Esophagus muscularis mucosa (tissue), 4 donors: ENCODE data around the gene TMEM131L. TPM values are rescaled to one million over a fixed set of nuclear protein-coding genes. Genes with fewer than 3 reads are reported as not detected.
A peak's percentile ranks its signal among the peaks of the same experiment; 100 is the strongest.

Source experiments
- DNase-seq: peaks from one replicate; pipeline ENCODE4 v3.0.0-alpha.2; 2017; ENCODE audit errors: extremely low spot score
- H3K27ac ChIP-seq, 4 donors: fragments of 200-600 bp; sonication (generic); replicated peaks in 1 of 4; 1 replicate in 3 of 4; 2 replicates in 1 of 4; pipeline ENCODE4 v1.5.1; 2016 to 2019; ENCODE audit warnings: mild to moderate bottlenecking in 1 of 4
- H3K27me3 ChIP-seq, 4 donors: fragments of 200-600 bp; sonication (generic); one replicate each; pipeline versions ENCODE4 v1.5.1 to v1.6.0; 2016 to 2019
- H3K36me3 ChIP-seq, 4 donors: fragments of 200-600 bp; sonication (generic); one replicate each; pipeline ENCODE4 v1.5.1; 2016 to 2019
- H3K4me1 ChIP-seq, 4 donors: fragments of 200-600 bp; sonication (generic); one replicate each; pipeline ENCODE4 v1.5.1; 2016 to 2019
- H3K4me3 ChIP-seq, 4 donors: fragments of 200-600 bp; sonication (generic); 1 replicate in 2 of 4; 2 replicates in 2 of 4; pipeline ENCODE4 v1.5.1; 2016 to 2019; ENCODE audit warnings: mild to moderate bottlenecking in 4 of 4, moderate library complexity in 1 of 4
- H3K9me3 ChIP-seq, 4 donors: fragments of 200-600 bp; sonication (generic); 1 replicate in 3 of 4; 2 replicates in 1 of 4; pipeline ENCODE4 v1.5.1; 2016 to 2019
- CTCF ChIP-seq, 3 experiments: fragments of 200-600 bp in 2 of 3; fragments of 450-650 bp in 1 of 3; sonication (generic) in 2 of 3; IDR thresholded peaks; one replicate each; pipeline ENCODE4 v1.5.1; 2017 to 2019; ENCODE audit warnings: antibody characterized with exemption in 3 of 3, mild to moderate bottlenecking in 2 of 3, moderate library complexity in 1 of 3
- EP300 ChIP-seq: sonication (generic); formaldehyde crosslinking; IDR thresholded peaks from one replicate; pipeline ENCODE4 v1.6.1; 2017; ENCODE audit warnings: antibody characterized with exemption
- POLR2A ChIP-seq: fragments of 450-650 bp; IDR thresholded peaks from one replicate; pipeline ENCODE4 v1.6.1; 2017; ENCODE audit warnings: antibody characterized with exemption, moderate library complexity, mild to moderate bottlenecking, low read depth
- POLR2AphosphoS5 ChIP-seq, 2 donors: sonication (generic); formaldehyde crosslinking; IDR thresholded peaks; one replicate each; pipeline ENCODE4 v1.6.1; 2017; ENCODE audit warnings: antibody characterized with exemption in 2 of 2
- WGBS: methylation state at CpG from one replicate; pipeline ENCODE4 v1.1.5; 2018; 5-methylcytosine and 5-hydroxymethylcytosine counted together
- intact Hi-C: fragments of 100-400 bp; cut with DNase I; formaldehyde crosslinking; loops from one replicate; pipeline ENCODE4 v1.15.1; 2023
- total RNA-seq, 4 donors: library from RNA; depleted of rRNA; stranded (reverse); fragments of >200 nt; gene quantifications; one replicate each; pipeline versions ENCODE4 v1.1.0 to v1.2.1, GENCODE V29; 2016

The TMEM131L gene
- total RNA-seq, 4 donors from 2014 or later, result 10.3 to 16.3 (median 12.1) TPM

- Histone ChIP-seq H3K27me3 (no peaks in the 10 kb centered on the region), H3K4me1 (peaks cover 32 to 61% (median 43%) of the 10 kb centered on the region in 4 donors), H3K36me3 (no peaks in the 10 kb centered on the region), H3K9me3 (no peaks in the 10 kb centered on the region), H3K4me3 (no peak overlapping the region), H3K27ac (no peak overlapping the region)
- WGBS, result 72% methylated on average over 9 of the region's 9 CpGs
- TF ChIP-seq EP300, result no peak
- no peak for TF ChIP-seq POLR2A
- no peak for TF ChIP-seq CTCF (IDR thresholded peaks at IDR 0.05)
- no peak for TF ChIP-seq POLR2AphosphoS5 (IDR thresholded peaks at IDR 0.05)
- no peak for DNase-seq
- intact Hi-C loops, result no loop called here
Measured at GRCh38 chr4:153495480-153496193, 29.5 kb downstream of the TMEM131L start.

- Histone ChIP-seq H3K36me3 (no peaks in the 10 kb centered on the region), H3K4me1 (peaks cover 33 to 63% (median 45%) of the 10 kb centered on the region in 4 donors), H3K27me3 (no peaks in the 10 kb centered on the region), H3K9me3 (no peaks in the 10 kb centered on the region), H3K27ac (peak overlapping the region in 3 of 4 donors; percentile 44 to 79 (median 77)), H3K4me3 (peak overlapping the region in 1 of 4 donors; percentile 14)
- WGBS, result 59% methylated on average over 3 of the region's 4 CpGs
- DNase-seq, result no peak
- intact Hi-C loops, result no loop called here
- no peak for TF ChIP-seq EP300
- no peak for TF ChIP-seq CTCF (IDR thresholded peaks at IDR 0.05)
- TF ChIP-seq POLR2A, result no peak
- TF ChIP-seq POLR2AphosphoS5 (IDR thresholded peaks at IDR 0.05), result no peak
Measured at GRCh38 chr4:153497091-153497531, 31.0 kb downstream of the TMEM131L start.

GRCh38 chr4:153497988-153498967 lies 32.1 kb downstream of the TMEM131L start:
- intact Hi-C loops, result no loop called here
- no peaks in the 10 kb centered on the region for H3K36me3 ChIP-seq
- 34% methylated on average over 8 of the region's 9 CpGs for WGBS
- DNase-seq, result no peak
- H3K27me3 ChIP-seq, result no peaks in the 10 kb centered on the region
- H3K4me3 ChIP-seq, result peak overlapping the region; percentile 1 to 30 (median 10)
- H3K9me3 ChIP-seq, result no peaks in the 10 kb centered on the region
- TF ChIP-seq POLR2AphosphoS5 (IDR thresholded peaks at IDR 0.05), result no peak
- TF ChIP-seq CTCF (IDR thresholded peaks at IDR 0.05), result no peak
- no peak for TF ChIP-seq EP300
- TF ChIP-seq POLR2A, result no peak
- peaks cover 43 to 74% (median 55%) of the 10 kb centered on the region in 4 donors for H3K4me1 ChIP-seq
- H3K27ac ChIP-seq, result peak overlapping the region; percentile 44 to 79 (median 76)

- H3K27ac ChIP-seq, result peak overlapping the region; percentile 44 to 79 (median 76)
- WGBS, result 52% methylated on average over 11 of the region's 11 CpGs
- no peak for DNase-seq
- peak overlapping the region in 2 of 4 donors; percentile 1 to 7 for H3K4me3 ChIP-seq
- no peak for TF ChIP-seq POLR2AphosphoS5 (IDR thresholded peaks at IDR 0.05)
- TF ChIP-seq CTCF (IDR thresholded peaks at IDR 0.05), result no peak
- TF ChIP-seq EP300, result no peak
- TF ChIP-seq POLR2A, result no peak
- H3K27me3 ChIP-seq, result no peaks in the 10 kb centered on the region
- H3K4me1 ChIP-seq, result peaks cover 37 to 67% (median 58%) of the 10 kb centered on the region in 4 donors
- H3K9me3 ChIP-seq, result no peaks in the 10 kb centered on the region
- H3K36me3 ChIP-seq, result no peaks in the 10 kb centered on the region
- intact Hi-C loops, result no loop called here
Measured at GRCh38 chr4:153499005-153499404, 32.8 kb downstream of the TMEM131L start.
